ENCODE data around the gene RPGRIP1L. TPM values are rescaled to one million over a fixed set of nuclear protein-coding genes. Genes with fewer than 3 reads are reported as not detected.

The RPGRIP1L gene
- total and polyA plus RNA-seq, 2 of the 8 experiments (the other 6 are each of a cell fraction or from before 2014, with no cell fraction given), result 4.0 to 13.7 TPM

GRCh38 chr16:53678155-53678554 lies 25.5 kb downstream of the RPGRIP1L start (continued):
- TF ChIP-seq SUZ12 (IDR thresholded peaks at IDR 0.05; ENCODE audit: low read length), result no peak
- no peak for TF ChIP-seq EZH2 (IDR thresholded peaks at IDR 0.05; ENCODE audit: low read depth, low read length, severe bottlenecking)
- no peak for TF ChIP-seq POLR2A (IDR thresholded peaks at IDR 0.05; ENCODE audit: control extremely low read depth in 1 of 2, low read depth in 2 of 2, low read length in 2 of 2)

All from H1 (cell line).